Measurements from ENCODE around the gene CRIM1.

GRCh38 chr2:36544638-36545338 lies 189.2 kb downstream of the CRIM1 start:
- TF ChIP-seq POLR2AphosphoS5 (IDR thresholded peaks at IDR 0.05; ENCODE audit: low read depth, low read length): no peak
- TF ChIP-seq REST (IDR thresholded peaks at IDR 0.05; ENCODE audit: insufficient read depth in 1 of 2, low read depth in 2 of 2, low read length in 2 of 2): no peak
- TF ChIP-seq TAF1 (IDR thresholded peaks at IDR 0.05; ENCODE audit: borderline replicate concordance, insufficient read depth, low read length): no peak
